ENCODE results near the gene ATL3.
A peak's percentile ranks its signal among the peaks of the same experiment; 100 is the strongest.
"Not testable (repeated sequence)": the region's sequence is repeated elsewhere in the genome, so short reads cannot be mapped to it uniquely, and the experiment has no call there.

ATL3 gene

GRCh38 chr11:63681321-63682065, 10.3 kb upstream of the ATL3 start, which contains the start of gene RTN3:
Gene RTN3 (plus strand): TSS chr11:63681500. CDS start chr11:63681637, 137 bp downstream.
- peak; percentile 96 for DNase-seq

- no peak for DNase-seq
Measured at GRCh38 chr11:63680834-63681320, 9.7 kb upstream of the ATL3 start.

GRCh38 chr11:63673579-63673978, 2.4 kb upstream of the ATL3 start:
- DNase-seq: no peak

DNA sequence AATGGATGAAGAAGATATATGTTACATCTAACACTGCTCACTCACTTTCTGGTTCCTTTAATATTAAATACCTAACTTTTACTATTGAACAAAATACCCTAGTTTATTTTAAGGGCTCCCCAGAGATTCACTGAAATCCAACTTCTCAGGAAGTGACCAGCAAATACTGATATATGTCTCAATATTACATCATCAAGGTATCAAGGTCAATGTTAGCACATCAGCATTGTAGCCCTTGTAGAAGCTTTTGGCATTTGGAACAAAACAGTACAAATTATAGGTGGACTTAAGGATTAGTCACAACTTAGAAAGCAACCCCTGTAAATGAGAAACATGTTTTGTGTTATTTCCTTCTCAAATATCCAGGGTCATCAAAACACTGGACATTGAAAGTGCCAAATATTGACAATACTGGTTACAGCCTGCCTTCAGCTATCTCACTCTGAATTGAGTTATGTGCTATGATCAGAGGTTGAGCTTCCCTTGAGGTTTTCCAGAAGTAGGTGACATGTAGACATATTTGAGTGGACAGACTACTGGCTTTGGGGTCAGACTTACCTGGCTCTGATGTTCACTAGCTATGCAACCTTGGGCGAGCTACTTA, 1.9 kb upstream of the ATL3 start:
- DNase-seq: no peak

- no peak for DNase-seq
Measured at GRCh38 chr11:63672156-63672463, 934 bp upstream of the ATL3 start.

DNA sequence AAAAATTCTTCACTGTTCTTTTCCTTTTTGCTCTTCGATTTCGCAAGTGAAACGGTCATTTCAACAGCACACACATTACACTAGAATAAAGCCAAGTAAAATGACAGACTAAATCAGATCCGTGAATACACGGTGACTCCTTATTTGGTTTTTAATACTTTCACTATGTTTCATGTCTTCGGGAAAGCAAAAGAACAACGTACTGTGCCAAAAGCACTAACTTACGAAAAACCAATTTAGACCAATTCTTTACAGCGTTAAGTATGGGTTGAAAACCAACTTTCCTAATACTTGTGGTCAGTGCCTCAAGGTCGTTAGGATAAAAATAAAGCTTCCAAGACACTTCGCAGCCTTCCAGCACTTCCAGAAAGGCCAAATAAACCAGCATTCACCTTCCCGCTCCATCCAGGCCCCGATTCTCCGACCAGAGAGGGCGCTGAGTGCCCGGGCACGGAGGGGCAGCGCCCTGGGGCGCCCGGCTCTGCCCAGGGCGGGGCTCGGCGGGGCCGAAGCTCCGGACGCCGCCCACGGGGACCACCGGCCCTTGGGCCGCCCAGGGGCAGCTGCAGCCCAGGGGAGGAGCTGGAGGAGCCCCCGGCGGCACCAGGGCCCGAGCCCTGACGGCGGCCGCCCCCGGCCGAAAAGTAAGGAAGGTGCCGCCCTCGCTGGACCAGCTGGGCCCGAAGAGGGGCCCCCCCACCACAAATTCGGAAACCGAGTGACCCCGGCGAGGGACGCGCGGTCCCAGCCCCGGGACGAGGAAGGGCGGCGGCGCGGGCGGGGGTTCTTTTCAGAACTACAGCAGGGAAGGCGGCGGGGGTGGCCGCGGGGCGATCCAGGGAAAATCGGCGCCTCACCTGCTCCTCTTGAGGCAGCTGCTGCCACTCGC, 499 bp downstream of the ATL3 start:
- DNase-seq: peak; percentile 46

GRCh38 chr11:63670096-63670432, 1.1 kb downstream of the ATL3 start:
- no peak for DNase-seq

- DNase-seq: no peak
Measured at GRCh38 chr11:63667995-63668795, 3.0 kb downstream of the ATL3 start.

DNA sequence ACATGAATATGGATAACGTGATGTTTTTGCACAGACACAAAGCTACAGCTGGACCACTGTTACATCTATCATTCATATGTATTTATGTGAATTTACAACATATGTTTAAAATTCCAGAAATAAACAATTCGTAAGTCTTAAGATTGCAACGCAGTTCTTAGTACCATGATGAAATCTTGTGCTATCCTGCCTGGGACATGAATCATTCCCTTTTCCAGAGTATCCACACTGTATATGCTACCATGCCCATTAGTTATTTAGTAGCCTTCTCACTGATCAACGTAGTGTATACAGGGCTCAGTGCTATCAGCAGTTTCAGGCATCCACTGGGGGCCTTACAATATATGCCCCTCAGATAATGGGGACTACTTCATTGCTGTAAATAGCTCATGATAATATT, 4.3 kb downstream of the ATL3 start:
- DNase-seq: no peak

- DNase-seq: no peak
Measured at GRCh38 chr11:63663809-63664208, 7.4 kb downstream of the ATL3 start.

DNA sequence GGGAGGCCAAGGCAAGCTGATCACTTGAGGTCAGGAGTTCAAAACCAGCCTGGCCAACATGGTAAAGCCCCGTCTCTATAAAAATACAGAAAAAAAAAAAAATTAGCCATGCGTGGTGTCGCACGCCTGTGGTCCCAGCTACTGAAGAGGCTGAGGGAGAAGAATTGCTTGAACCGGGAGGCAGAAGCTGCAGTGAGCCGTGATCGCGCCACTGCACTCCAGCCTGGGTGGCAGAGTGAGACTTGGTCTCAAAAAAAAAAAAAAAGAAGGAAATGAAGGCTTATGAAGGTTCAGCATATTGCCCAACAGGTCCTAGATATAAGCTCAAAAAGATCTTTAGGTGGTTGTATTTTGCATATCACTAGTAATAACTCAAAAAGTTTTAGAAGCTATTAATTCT, 10.2 kb downstream of the ATL3 start:
- DNase-seq: no peak

- no peak for DNase-seq
Measured at GRCh38 chr11:63652671-63653070, 18.5 kb downstream of the ATL3 start.

DNA sequence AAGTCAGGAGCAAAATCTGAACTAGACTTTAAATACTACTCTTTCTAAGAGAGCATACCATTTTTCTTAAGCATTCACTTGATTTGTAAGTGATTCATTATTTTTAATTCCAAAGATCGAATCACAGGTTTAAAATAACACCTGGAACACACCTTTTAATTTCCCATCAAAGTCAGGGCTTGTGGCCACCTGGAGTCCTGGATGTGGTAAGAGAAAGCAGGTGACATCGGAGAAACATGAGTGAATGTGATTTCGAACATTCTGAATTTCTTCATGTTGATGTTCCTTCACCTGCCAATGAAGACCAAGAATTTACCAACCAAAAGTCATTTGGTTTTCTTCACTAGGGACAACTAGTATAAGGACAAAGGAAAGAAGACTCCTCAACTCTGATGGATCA, 28.0 kb downstream of the ATL3 start:
- DNase-seq: no peak

DNA sequence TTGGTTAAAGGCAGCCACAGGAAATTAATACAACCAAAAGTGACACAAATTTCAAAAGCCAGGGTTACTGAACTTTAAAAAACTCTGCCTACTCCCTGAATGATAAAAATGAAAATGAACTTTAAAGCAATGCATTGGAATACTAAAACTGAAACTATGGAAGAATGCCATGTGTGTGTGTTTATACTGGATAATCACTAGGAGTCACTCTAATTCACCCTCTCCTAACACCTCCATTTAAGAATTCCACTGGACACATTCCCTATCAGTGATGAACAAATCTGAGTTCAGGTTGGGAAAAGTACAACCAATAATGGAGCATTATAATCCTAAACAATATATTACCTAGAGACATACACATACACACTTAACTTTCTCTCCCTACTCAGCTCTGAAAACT, 29.4 kb downstream of the ATL3 start:
- no peak for DNase-seq

DNA sequence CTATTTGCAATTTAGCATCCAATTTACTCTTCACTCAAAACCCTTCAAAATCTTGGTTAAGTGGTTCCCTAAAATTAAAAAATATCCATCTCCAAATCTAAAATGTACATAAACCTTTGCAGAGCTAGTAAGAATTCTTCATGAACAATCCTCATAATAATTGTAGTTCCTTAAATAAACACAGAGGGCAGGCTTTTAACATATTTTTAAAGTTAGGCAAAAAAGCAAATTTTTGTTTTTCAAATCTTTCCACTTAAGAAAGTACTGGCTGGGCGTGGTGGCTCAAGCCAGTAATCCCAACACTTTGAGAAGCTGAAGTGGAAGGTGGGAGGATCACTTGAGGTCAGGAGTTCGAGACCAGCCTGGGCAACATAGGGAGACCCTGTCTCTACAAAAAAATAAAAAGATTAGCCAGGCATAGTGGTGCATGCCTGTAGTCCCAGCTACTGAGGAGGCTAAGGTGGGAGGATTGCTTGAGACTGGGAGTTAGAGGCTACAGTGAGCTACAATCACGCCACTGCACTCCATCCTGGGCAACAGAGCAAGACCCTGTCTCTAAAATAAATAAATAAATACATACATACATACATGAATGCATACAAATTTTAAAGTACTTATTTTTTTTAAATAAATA, 31.9 kb downstream of the ATL3 start:
- DNase-seq: no peak

DNA sequence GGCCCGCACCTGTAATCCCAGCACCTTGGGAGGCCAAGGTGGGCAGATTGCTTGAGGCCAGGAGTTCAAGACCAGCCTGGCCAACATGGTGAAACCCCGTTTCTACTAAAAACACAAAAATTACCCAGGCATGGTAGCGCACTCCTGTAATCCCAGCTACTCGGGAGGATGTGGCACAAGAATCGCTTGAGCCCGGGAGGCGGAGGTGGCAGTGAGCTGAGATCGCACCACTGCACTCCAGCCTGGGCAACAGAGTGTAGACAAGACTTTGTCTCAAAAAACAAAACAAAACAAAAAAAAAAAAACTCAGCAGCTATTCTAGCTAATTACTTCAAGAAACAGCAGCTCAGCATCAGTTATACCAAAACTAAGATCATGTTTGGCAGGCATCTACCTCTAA, 32.7 kb downstream of the ATL3 start:
- not testable (repeated sequence) for DNase-seq

DNA sequence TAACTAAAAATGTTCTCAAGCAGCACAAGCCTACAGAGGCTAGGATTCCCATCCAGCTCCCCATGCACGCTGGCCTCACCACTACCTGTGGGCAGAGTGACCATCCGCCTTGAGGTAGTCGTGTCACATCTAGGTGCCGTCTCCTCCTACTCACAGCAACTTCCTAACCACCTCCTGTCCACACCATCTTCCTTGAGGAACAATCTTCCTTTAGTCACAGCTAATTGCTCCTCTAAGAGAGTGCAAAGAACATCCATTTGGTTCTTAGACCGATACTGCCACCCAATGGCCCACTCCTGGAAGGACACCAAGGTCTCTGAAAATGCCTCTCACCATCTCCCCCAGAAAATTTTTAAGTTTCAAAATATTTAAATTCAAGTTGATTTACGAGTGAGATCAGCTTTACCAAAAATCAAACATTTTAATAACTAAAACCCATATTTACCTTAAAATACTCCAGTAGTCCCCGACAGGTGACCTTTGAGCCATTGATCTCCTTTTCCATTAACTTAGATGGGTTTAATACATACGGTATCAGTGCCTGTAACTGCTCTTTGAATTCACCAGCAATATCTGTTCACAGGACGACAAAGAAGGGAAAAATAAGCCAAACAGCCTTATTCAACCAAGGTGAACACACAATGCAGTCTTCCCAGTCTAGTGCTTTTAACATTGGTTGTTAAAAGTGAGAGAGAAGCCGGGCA, 35.3 kb downstream of the ATL3 start:
- DNase-seq: no peak

DNA sequence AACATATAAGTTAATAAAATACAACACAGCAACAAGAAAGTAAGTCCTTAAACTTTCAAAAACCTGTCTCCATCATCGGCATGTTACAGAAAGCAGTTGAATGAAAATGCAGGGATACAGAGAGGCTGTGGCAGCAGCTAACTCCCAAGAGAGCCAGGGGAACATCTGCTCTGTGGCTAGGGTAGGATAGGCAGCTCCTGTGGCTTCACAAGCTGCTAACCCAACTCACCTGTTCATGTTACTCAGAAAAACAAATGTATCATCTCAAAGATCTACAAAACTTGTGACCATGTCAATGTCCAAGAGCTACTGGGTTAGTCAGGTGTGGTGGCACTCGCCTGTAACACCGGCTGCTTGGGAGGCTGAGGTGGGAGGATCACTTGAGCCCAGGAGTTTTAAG, 41.8 kb downstream of the ATL3 start:
- no peak for DNase-seq

DNA sequence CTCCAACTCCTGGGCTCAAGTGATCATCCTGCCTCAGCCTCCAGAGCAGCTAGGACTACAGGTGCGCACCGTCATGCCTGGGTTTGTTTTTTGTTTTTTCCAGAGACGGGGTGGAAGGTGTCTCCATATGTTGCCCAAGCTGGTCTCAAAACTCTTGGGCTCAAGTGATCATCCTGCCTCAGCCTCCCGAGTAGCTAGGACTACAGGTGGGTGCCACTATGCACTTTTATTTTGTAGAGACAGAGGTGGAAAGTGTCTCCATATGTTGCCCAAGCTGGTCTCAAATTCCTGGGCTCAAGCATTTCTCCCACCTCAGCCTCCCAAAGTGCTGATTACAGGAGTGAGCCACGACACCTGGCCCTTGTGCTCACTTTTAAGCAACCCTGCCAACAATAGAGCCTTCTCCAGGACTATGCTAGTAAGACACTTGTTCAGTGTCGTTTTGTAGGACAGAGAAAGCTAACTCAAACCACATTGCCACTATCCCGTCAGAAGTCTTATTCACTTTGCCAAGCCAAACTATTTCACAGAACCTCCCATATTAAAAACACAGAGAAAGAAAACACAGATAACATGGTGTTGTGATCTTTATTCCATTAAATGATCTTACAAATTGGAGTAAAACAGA, 47.5 kb downstream of the ATL3 start:
- no peak for DNase-seq

GRCh38 chr11:63622323-63622722, 48.9 kb downstream of the ATL3 start:
- DNase-seq: peak; percentile 71

- DNase-seq: no peak
Measured at GRCh38 chr11:63621071-63621470, 50.1 kb downstream of the ATL3 start.
